ENCODE data around the gene CCL17. TPM values are rescaled to one million over a fixed set of nuclear protein-coding genes. Genes with fewer than 3 reads are reported as not detected.

The CCL17 gene
- total RNA-seq, 1 donor from 2014 or later = not detected

GRCh38 chr16:57419506-57419905 is 14.9 kb downstream of the CCL17 start:
- H3K4me1 Mint-ChIP-seq (ENCODE audit: low read depth) = peaks cover 35% of the 10 kb centered on the region
- no peaks in the 10 kb centered on the region for H3K9me3 Mint-ChIP-seq (ENCODE audit: low read depth)
- no peak overlapping the region for H3K4me3 Mint-ChIP-seq (ENCODE audit: unreplicated experiment)
- no peaks in the 10 kb centered on the region for H3K27me3 Mint-ChIP-seq (ENCODE audit: low read depth)
- H3K27ac Mint-ChIP-seq (ENCODE audit: unreplicated experiment) = peak overlapping the region; percentile 78
- DNase-seq (ENCODE audit: low spot score) = no peak
- TF ChIP-seq CTCF (IDR thresholded peaks at IDR 0.05) = no peak
- no peaks in the 10 kb centered on the region for H3K36me3 Mint-ChIP-seq (ENCODE audit: low read depth)

DNA sequence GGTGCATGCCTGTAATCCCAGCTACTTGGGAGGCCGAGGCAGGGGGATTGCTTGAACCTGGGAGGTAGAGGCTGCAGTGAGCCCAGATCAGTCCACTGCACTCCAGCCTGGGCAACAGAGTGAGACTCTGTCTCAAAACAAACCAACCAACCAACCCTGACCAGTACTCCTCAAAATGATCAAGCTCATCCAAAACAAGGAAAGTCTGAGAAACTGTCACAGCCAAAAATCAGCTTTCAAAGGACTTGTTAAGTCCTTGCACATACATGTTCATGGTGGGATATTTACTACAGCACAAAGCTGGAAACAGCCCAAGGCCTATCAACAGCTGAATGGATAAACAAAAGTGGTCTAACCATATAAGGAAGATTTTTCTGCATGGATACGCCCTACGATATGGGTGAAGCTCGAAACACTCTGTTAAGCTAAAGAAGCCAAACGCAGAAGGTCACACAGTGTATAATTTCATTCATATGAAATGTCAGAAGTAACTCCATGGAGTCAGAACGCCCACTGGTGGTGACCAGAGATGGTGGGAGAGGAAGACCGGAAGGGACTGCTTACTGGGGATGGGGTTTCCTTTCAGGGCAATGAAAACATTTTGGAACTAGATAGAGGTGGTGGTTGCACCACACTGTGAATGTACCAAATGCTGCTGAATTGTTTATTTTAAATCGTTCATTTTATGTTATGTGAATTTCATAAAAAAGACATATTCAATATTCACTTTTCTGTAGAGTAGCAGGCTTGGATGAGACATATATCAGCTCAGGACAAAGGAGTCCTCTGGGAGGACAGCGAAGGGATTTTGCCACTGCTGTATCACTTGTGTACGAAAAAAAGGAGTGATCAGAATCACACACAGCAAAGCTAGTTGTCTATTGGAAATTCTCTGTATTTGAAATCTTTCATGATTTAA is 17.7 kb downstream of the CCL17 start:
- peak overlapping the region; percentile 1 for H3K27ac Mint-ChIP-seq (ENCODE audit: unreplicated experiment)
- no peak for DNase-seq (ENCODE audit: low spot score)
- peaks cover 29% of the 10 kb centered on the region for H3K4me1 Mint-ChIP-seq (ENCODE audit: low read depth)
- H3K36me3 Mint-ChIP-seq (ENCODE audit: low read depth) = peaks cover 1% of the 10 kb centered on the region
- H3K4me3 Mint-ChIP-seq (ENCODE audit: unreplicated experiment) = no peak overlapping the region
- no peaks in the 10 kb centered on the region for H3K27me3 Mint-ChIP-seq (ENCODE audit: low read depth)
- H3K9me3 Mint-ChIP-seq (ENCODE audit: low read depth) = no peaks in the 10 kb centered on the region
- peak; percentile 94 for TF ChIP-seq CTCF (IDR thresholded peaks at IDR 0.05)

- TF ChIP-seq CTCF (IDR thresholded peaks at IDR 0.05) = no peak
- H3K9me3 Mint-ChIP-seq (ENCODE audit: low read depth) = no peaks in the 10 kb centered on the region
- DNase-seq (ENCODE audit: low spot score) = no peak
- H3K4me3 Mint-ChIP-seq (ENCODE audit: unreplicated experiment) = no peak overlapping the region
- H3K36me3 Mint-ChIP-seq (ENCODE audit: low read depth) = peaks cover 8% of the 10 kb centered on the region
- no peak overlapping the region for H3K27ac Mint-ChIP-seq (ENCODE audit: unreplicated experiment)
- H3K4me1 Mint-ChIP-seq (ENCODE audit: low read depth) = peaks cover 23% of the 10 kb centered on the region
- H3K27me3 Mint-ChIP-seq (ENCODE audit: low read depth) = no peaks in the 10 kb centered on the region
Measured at GRCh38 chr16:57423152-57423551, 18.6 kb downstream of the CCL17 start.

DNA sequence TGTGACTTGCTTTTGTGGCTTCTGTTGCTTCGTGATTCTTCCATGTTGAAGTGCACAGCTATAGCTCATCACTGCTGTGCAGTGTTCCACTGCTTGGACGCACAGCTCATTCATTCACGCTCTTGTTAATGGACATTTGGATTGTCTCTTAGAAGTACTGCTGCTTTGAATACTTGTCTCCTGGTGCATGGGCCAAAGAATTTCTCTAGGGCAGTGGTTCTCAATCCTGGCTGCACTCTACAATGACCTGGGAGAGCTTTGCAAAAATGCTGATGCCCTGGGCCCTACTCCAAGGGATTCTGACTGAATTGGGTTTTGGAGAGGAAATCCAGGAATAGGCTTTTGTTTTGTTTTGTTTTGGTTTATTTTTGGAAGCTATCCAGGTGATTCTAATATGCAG is 20.0 kb downstream of the CCL17 start:
- no peaks in the 10 kb centered on the region for H3K27me3 Mint-ChIP-seq (ENCODE audit: low read depth)
- H3K4me1 Mint-ChIP-seq (ENCODE audit: low read depth) = peaks cover 11% of the 10 kb centered on the region
- no peaks in the 10 kb centered on the region for H3K9me3 Mint-ChIP-seq (ENCODE audit: low read depth)
- TF ChIP-seq CTCF (IDR thresholded peaks at IDR 0.05) = no peak
- H3K27ac Mint-ChIP-seq (ENCODE audit: unreplicated experiment) = no peak overlapping the region
- H3K4me3 Mint-ChIP-seq (ENCODE audit: unreplicated experiment) = no peak overlapping the region
- DNase-seq (ENCODE audit: low spot score) = no peak
- H3K36me3 Mint-ChIP-seq (ENCODE audit: low read depth) = peaks cover 18% of the 10 kb centered on the region

GRCh38 chr16:57426356-57426755 is 21.8 kb downstream of the CCL17 start:
- H3K4me1 Mint-ChIP-seq (ENCODE audit: low read depth) = peaks cover 13% of the 10 kb centered on the region
- no peaks in the 10 kb centered on the region for H3K27me3 Mint-ChIP-seq (ENCODE audit: low read depth)
- peaks cover 31% of the 10 kb centered on the region for H3K36me3 Mint-ChIP-seq (ENCODE audit: low read depth)
- no peak overlapping the region for H3K27ac Mint-ChIP-seq (ENCODE audit: unreplicated experiment)
- no peak for TF ChIP-seq CTCF (IDR thresholded peaks at IDR 0.05)
- no peak overlapping the region for H3K4me3 Mint-ChIP-seq (ENCODE audit: unreplicated experiment)
- H3K9me3 Mint-ChIP-seq (ENCODE audit: low read depth) = no peaks in the 10 kb centered on the region
- no peak for DNase-seq (ENCODE audit: low spot score)
